ENCODE measurements around the gene SARDH. TPM values are rescaled to one million over a fixed set of nuclear protein-coding genes. Genes with fewer than 3 reads are reported as not detected.

SARDH gene
- total and polyA plus RNA-seq, 2 donors (not counting 3 experiments of a cell fraction or from before 2014, with no cell fraction given), result 0.19 to 0.44 TPM

DNA sequence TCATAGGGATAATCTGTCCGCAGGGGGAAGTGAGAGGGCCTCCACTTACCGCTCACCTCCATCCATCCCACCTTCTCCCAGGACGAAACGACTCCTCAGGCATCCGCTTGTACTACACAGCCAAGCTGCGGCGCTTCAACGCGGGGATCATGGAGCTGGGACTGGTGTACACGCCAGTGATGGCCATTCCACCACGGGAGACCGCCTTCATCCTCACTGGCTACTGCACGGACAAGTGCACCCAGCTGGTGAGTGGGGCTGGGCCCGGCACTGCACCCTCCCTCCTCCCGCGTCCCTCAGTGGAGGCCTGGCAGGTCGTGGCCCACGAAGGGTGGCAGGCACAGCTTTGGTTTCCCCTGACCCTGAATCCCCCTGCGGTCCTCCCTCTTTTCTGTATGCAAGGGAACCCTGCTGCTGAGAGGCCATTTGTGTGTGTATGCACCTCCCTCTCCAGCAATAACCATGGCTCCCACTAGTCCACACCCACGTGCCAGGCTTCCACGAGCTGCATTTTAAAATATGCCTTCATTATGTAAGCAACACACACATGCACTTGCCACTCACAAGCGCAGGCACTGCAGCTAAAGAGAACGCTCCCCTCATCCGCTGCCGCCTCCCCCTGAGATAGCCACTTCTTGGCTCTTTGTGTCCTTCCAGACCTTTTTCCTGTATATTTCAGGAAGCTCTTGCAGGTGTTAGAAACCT, 90.2 kb downstream of the SARDH start:
- Histone ChIP-seq H3K9me3 (replicated peaks; ENCODE audit: control insufficient read depth, insufficient read depth, low read length) (no peaks in the 10 kb centered on the region), H3K4me3 (replicated peaks in 1 of 3; ENCODE audit: insufficient read depth in 1 of 3, low read depth in 1 of 3, low read length in 3 of 3) (no peak overlapping the region), H3K36me3 (ENCODE audit: control insufficient read depth in 2 of 2, extremely low read depth in 1 of 2, insufficient read depth in 2 of 2, low read length in 2 of 2) (no peaks in the 10 kb centered on the region), H3K4me2 (ENCODE audit: insufficient read depth, low read length) (no peak overlapping the region), H3K79me2 (ENCODE audit: control insufficient read depth, insufficient read depth, low read length) (no peaks in the 10 kb centered on the region), H3K4me1 (ENCODE audit: control insufficient read depth, extremely low read depth, insufficient read depth, low read length) (no peaks in the 10 kb centered on the region), H3K27ac (ENCODE audit: insufficient read depth, low read depth, low read length) (no peak overlapping the region), H2AFZ (ENCODE audit: low read depth, low read length) (no peak overlapping the region), H4K20me1 (replicated peaks; ENCODE audit: control insufficient read depth, extremely low read depth, insufficient read depth, low read length) (no peaks in the 10 kb centered on the region), H3K27me3 (ENCODE audit: control insufficient read depth in 2 of 2, insufficient read depth in 2 of 2, low read length in 2 of 2) (no peaks in the 10 kb centered on the region), H3K9me1 (replicated peaks; ENCODE audit: control insufficient read depth, extremely low read depth, insufficient read depth, low read length) (no peaks in the 10 kb centered on the region), H3K9ac (replicated peaks; ENCODE audit: extremely low read depth, insufficient read depth, low read length) (no peak overlapping the region)
- intact Hi-C loops (cut with micrococcal nuclease) (no loop called here), dilution Hi-C loops (cut with MboI; ENCODE audit: extremely low pct_ligation_motif_present, low sequenced_read_pairs) (no loop called here)
- TF ChIP-seq, protein P1, sequence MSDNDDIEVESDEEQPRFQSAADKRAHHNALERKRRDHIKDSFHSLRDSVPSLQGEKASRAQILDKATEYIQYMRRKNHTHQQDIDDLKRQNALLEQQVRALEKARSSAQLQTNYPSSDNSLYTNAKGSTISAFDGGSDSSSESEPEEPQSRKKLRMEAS (IDR thresholded peaks at IDR 0.05; ENCODE audit: insufficient read depth, insufficient read length), result no peak
- no peak for TF ChIP-seq GATA2 (IDR thresholded peaks at IDR 0.05; ENCODE audit: insufficient read depth, insufficient read length, low read depth, low read length)
- TF ChIP-seq FOS (IDR thresholded peaks at IDR 0.05; ENCODE audit: borderline replicate concordance, insufficient read depth, low read length), result no peak
- no peak for TF ChIP-seq POLR2A (IDR thresholded peaks at IDR 0.05; ENCODE audit: low read depth, low read length)
- TF ChIP-seq MYC (IDR thresholded peaks at IDR 0.05; ENCODE audit: low read depth, low read length), result no peak
- TF ChIP-seq EZH2 (IDR thresholded peaks at IDR 0.05; ENCODE audit: borderline replicate concordance, low read depth, low read length, severe bottlenecking), result no peak
- TF ChIP-seq, protein P2, sequence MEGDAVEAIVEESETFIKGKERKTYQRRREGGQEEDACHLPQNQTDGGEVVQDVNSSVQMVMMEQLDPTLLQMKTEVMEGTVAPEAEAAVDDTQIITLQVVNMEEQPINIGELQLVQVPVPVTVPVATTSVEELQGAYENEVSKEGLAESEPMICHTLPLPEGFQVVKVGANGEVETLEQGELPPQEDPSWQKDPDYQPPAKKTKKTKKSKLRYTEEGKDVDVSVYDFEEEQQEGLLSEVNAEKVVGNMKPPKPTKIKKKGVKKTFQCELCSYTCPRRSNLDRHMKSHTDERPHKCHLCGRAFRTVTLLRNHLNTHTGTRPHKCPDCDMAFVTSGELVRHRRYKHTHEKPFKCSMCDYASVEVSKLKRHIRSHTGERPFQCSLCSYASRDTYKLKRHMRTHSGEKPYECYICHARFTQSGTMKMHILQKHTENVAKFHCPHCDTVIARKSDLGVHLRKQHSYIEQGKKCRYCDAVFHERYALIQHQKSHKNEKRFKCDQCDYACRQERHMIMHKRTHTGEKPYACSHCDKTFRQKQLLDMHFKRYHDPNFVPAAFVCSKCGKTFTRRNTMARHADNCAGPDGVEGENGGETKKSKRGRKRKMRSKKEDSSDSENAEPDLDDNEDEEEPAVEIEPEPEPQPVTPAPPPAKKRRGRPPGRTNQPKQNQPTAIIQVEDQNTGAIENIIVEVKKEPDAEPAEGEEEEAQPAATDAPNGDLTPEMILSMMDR (IDR thresholded peaks at IDR 0.05; ENCODE audit: extremely low read depth in 1 of 2, insufficient read depth in 1 of 2, low read depth in 1 of 2, low read length in 2 of 2), result no peak
- TF ChIP-seq JUN (IDR thresholded peaks at IDR 0.05; ENCODE audit: borderline replicate concordance, insufficient read depth, insufficient read length, low read depth), result no peak
- TF ChIP-seq POLR2AphosphoS5 (IDR thresholded peaks at IDR 0.05; ENCODE audit: insufficient read depth, low read depth, low read length), result no peak
- no peak for FAIRE-seq
- ChIA-PET CTCF (no interaction called here), POLR2A (no interaction called here)
- DNase-seq (ENCODE audit: low read depth, low spot score), result no peak
- no TSS peak for BruUV-seq (replicated peaks)
